NCI-H2107 treated with DMSO at 0.1 percent for 48 hours (cell line): ENCODE results near the gene BBS7.

Experiments
- DNase-seq: peaks from one replicate; lab custom pipeline; 2025; ENCODE audit not compliant: unreplicated experiment; lab: John Stamatoyannopoulos, UW

The BBS7 gene, protein sequence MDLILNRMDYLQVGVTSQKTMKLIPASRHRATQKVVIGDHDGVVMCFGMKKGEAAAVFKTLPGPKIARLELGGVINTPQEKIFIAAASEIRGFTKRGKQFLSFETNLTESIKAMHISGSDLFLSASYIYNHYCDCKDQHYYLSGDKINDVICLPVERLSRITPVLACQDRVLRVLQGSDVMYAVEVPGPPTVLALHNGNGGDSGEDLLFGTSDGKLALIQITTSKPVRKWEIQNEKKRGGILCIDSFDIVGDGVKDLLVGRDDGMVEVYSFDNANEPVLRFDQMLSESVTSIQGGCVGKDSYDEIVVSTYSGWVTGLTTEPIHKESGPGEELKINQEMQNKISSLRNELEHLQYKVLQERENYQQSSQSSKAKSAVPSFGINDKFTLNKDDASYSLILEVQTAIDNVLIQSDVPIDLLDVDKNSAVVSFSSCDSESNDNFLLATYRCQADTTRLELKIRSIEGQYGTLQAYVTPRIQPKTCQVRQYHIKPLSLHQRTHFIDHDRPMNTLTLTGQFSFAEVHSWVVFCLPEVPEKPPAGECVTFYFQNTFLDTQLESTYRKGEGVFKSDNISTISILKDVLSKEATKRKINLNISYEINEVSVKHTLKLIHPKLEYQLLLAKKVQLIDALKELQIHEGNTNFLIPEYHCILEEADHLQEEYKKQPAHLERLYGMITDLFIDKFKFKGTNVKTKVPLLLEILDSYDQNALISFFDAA

GRCh38 chr4:121869841-121870822 lies at the start of gene BBS7:
Gene BBS7, minus strand, starts transcription at chr4:121870474. Its CDS starts 161 bp downstream, at chr4:121870313.
- DNase-seq = peak; percentile 76

- DNase-seq = no peak
Measured at GRCh38 chr4:121913667-121914066, 43.4 kb upstream of the BBS7 start.

DNA sequence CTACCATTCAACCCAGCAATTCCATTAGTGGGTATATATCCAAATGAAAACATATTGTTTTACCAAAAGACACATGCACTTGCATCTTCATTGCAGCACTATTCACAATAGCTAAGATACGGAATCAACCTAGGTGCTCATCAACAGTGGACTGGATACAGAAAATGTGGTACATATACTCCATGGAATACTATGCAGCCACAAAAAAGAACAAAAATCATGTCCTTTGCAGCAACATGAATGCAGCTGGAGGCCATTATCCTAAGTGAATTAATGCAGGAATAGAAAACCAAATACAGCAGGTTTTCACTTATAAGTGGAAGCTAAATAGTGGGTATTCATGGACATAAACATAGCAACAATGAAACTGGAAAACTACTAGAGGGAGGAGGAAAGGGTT lies 38.1 kb upstream of the BBS7 start:
- DNase-seq = no peak

- peak; percentile 7 for DNase-seq
Measured at GRCh38 chr4:121900132-121900983, 30.1 kb upstream of the BBS7 start.

DNA sequence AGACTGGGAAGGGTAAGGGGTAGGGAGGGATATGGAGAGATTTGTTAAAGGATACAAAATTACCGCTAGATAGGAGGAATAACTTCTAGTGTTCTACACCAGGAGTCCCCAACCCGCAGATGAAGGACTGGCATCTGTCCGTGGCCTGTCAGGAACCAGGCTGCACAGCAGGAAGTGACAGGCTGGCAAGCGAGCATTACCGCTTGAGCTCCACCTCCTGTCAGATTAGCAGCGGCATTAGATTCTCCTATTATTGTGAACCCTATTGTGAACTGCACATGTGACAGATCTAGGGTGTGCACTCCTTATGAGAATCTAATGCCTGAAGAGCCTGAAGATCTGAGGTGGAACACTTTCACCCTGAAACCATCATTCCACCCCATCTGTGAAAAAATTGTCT lies 27.9 kb upstream of the BBS7 start:
- DNase-seq = no peak

GRCh38 chr4:121888134-121888533 lies 17.9 kb upstream of the BBS7 start:
- no peak for DNase-seq

DNA sequence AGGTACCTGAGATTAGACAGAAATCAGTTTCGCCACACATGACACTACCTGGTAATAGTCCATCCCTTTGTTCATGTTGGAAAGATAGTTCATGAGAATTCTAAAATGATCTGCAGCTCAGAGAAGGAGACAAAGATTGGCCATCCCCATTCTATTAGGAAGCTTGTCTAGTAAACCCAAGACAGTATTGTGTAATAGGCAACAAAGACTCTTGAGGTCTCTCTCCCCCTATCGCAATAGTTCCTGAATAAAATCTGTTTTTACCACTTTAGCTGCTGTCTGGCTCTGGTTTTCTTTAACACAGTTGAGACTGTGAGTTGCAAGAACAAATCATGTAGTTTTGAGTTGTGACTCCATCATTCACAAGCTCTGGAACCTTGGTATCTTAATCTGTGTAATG lies 14.8 kb upstream of the BBS7 start:
- no peak for DNase-seq

- no peak for DNase-seq
Measured at GRCh38 chr4:121881158-121881557, 10.9 kb upstream of the BBS7 start.

DNA sequence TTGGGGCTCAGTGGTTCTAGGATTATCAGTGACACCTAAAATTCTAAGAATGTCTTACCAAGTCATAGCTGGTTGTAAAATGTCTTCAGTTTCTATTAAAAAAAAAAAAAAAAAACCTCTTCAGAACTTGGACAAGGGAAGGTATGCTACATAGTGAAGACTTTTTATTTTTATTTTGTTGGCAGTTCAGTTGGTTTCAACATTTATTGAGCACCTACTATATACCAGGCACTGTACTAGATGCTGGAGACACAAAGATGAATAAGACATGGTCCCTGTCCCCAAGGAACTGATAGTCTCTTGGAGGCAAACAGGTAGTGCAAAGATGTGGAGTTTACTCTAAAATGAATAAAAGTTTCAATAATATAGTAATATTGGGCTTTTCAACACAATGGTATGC lies 8.9 kb upstream of the BBS7 start:
- no peak for DNase-seq

DNA sequence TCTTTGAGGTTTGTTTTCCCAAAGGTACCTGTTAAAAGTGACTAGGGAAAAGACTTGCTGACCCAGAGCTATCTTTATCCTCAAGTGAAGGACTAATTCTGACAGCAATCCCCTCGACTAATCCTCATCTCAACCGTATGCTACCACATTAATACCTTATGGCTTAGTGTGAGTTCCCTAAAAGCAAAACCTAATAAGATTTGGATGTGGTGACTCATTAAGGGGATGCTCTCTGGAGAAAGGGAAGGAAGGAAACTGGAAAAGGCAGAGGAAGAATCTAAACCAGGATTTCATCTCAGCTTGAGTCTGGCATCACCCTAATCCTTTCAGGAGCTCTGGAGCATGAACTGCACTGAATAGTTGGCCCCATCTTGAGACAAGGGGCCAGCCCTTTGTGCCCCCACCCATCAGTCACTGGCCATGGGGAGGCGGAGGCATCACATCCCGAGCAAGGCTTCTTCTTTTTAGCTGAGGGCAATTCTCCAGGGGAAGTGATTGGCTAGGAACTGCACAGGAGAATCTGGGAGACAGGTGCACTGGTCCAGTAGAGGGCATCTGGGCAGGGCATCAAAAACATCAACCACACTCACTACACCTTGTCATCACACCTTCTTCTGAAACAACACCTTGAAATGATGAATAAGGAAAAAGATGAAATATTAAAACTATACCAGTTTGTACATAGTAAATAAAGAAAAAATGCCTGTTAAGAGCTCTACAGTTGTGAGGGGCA lies 6.9 kb upstream of the BBS7 start:
- no peak for DNase-seq

- no peak for DNase-seq
Measured at GRCh38 chr4:121876070-121876469, 5.8 kb upstream of the BBS7 start.

DNA sequence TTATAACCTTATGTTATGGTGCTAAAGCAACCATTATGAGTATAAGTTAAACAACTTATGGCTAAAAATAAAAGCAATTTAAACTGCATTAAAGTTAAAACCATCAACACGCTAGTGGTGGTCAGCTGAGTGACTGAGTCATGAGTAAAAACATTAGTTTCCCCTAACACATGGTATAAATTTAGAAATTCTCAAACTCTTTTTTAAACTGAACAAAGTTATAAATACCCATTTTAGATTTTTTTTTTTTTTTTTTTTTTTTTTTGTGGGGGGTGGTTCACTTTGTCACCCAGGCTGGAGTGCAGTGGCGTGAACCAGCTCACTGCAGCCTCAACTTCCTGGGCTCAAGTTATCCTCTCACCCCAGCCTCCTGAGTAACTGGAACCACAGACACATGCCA lies 5.4 kb upstream of the BBS7 start:
- DNase-seq = no peak

GRCh38 chr4:121873604-121874003 lies 3.3 kb upstream of the BBS7 start:
- DNase-seq = no peak

DNA sequence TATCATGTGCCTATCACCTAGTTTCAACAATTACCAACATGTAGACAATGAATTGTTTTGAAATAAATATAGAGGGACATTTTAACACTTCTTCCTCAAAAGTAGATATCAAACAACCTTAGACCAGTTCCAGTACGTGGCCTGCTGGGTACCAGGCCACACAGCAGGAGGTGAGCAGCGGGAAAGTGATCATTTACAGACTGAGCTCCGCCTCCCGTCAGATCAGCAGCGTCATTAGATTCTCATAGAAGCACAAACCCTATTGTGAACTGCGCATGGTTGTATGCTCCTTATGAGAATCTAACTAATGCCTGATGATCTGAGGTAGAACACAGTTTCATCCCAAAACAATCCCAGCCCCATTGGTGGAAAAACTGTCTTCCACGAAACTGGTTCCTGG lies 6.5 kb downstream of the BBS7 start:
- no peak for DNase-seq

GRCh38 chr4:121861426-121861825 lies 8.8 kb downstream of the BBS7 start:
- DNase-seq = no peak

GRCh38 chr4:121860121-121860520 lies 10.2 kb downstream of the BBS7 start:
- DNase-seq = no peak

DNA sequence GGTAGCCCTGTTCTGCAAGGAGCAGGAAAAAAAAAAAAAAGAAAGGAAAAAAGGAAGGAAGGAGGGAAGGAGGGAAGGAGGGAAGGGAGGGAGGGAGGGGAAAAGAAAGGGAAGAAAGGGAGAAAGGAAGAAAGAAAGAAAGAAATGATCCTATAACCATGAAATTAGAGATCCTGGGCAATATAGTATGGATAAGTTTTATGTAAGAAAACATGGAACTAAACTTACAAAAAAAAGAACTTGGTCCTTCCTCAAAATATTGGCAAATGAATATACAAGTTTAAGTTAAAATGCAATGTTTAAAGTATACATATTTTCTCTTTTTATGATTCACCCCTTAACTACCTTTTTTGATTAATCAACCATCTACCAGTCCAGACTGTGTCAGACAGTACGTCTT lies 18.9 kb downstream of the BBS7 start:
- DNase-seq = no peak

DNA sequence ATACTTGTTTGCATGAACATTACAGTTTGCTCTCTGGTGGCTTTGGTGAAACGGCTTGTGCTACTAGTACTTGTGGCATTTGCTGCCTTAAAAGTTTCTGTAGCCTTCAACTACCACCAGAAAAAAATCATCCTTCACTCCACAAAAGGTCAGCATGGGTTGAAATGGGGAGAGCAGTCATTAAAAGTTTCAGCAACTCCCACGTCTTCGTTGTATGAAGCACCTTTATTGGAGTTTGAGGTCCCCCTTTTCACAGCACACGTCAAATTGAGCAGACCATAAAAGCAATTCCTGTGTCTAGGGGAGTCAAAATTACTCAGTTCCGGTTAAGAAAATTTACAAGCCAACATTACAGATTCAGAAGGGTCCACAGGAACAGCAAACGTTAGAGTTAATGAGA lies 23.6 kb downstream of the BBS7 start:
- DNase-seq = no peak

DNA sequence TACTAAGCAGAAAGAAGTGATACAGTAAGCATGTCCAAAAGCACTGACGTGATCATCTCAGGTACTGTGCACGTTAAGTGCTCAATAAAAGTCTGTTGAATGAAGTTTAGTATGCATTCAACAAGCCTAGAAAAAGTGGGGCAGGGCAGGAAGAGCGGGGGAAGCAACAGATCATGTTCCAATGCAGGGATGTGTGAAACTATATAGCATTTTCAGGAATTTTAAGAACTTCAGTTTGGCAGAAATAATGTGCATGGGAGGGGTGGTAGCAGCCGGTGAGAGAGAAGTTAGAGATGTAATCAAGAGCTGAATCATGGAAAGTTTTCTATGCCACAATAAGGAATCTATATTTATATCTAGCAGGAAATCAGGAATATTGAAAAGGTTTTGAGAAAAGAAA lies 27.4 kb downstream of the BBS7 start:
- no peak for DNase-seq

DNA sequence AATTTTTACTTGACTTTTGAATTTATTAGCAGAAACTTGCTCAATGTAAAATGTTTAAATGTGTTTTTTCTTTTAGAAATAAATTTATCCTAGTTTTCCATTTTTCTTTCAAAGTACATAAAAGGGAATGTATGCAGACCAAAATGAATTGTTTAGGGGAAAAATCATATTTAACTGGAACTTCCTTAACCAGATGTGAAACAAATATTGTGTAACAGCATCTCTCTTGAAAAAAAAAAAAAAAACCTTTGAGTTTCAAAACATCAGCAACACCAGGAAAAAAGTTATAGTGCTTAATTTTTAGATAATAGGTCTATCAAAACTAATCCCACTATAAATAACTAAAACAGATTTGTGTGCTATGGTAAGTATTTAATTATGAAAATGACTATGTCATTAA lies 32.1 kb downstream of the BBS7 start:
- no peak for DNase-seq
